Sciatic nerve (tissue), 2 donors: ENCODE results near the gene TARP.
"Not testable (repeated sequence)": the region's sequence is repeated elsewhere in the genome, so short reads cannot be mapped to it uniquely, and the experiment has no call there.

Source experiments
- ATAC-seq: fragments of 200-7000 bp; cut with Tn5 transposase; one replicate; pipeline ENCODE4 v1.9.1; 2020; ENCODE audit warnings: mild to moderate bottlenecking, moderate library complexity
- DNase-seq: peaks from one replicate; pipeline ENCODE4 v3.0.0-alpha.2; 2020; ENCODE audit warnings: low spot score
- intact Hi-C: fragments of 100-400 bp; cut with DNase I; formaldehyde crosslinking; loops from one replicate; pipeline ENCODE4 v1.14.2; 2022
- donor health status: DM: no; HTN: no; CAD: no.
- donor health status: DM: no; HTN: no; CAD: no.

TARP gene

DNA sequence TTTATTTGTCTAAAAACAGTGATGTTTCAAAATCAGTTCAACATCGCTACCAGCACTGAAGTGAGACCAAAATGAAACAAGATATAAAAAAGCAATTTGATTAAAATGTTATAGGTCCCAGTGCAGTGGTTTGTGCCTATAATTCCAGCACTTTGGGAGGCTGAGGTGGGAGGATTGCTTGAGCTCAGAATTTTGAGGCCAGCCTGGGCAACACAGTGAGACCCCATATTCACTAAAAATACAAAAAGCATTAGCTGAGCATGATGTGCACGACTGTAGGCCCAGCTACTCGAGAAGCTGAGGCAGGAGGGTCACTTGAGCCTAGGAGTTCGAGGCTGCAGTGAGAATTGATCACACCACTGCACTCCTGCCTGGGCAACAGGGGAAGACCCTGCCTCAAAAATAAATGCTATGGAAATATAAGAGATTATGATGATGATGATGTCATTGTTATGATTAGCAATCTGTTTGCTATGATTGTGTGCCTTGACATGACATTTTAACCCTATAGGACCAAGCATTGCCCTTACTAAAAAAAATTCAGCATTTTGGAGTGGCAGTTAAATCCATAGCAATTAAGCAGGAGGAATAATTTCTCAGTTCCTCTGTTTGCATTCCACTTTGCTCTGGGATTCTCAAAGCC lies 3.6 kb downstream of the TARP start:
- DNase-seq, ATAC-seq, intact Hi-C loops: not testable (repeated sequence)

- ATAC-seq, intact Hi-C loops: not testable (repeated sequence)
These were observed 7.5 kb downstream of the TARP start for GRCh38 chr7:38265958-38266357.

GRCh38 chr7:38264602-38265001 lies 8.8 kb downstream of the TARP start:
- DNase-seq, ATAC-seq, intact Hi-C loops: not testable (repeated sequence)

More at GRCh38 chr7:38265958-38266357, 7.5 kb downstream of the TARP start:
- DNase-seq: not testable (repeated sequence)

DNA sequence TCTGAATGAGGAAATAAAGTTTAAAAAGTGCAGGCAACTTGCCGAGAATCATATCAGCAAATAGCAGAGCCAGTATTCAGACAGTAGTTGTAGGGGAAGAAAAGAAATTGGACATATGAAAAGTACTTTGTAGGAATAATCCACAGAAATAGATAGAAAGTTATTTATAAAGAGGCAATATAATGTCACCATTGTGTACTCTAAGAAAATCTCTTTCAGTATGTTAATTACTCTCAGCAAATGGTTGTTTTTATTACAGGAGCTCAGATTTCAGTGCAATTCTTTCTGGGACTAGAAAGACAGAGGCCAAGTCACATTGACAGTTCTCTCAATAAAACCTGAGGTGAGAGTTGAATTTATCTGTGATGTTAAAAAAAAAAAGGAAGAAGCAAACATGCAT lies 10.2 kb downstream of the TARP start:
- intact Hi-C loops, DNase-seq, ATAC-seq: not testable (repeated sequence)

GRCh38 chr7:38262545-38262944 lies 10.9 kb downstream of the TARP start:
- no peak for DNase-seq
- intact Hi-C loops: no loop called here
- no peak for ATAC-seq

DNA sequence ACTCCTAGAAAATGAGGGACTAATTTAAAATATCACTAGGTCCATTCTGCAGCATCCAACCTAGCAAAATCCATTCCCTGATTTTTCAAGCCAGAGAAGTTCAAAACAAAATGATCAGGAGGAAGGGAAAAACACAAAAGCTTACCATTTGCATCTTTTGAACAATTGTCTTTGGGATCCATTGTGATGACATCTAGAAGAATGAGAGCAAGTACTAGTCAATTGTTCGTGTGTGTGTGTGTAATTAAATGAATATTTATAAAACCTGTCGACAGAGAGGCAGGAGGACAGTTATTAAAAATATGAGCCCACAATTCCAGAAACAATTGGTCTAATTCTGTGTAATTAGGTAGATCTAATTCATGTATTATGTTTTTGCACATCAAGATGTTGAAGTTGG lies 11.4 kb downstream of the TARP start:
- intact Hi-C loops, DNase-seq, ATAC-seq: not testable (repeated sequence)

DNA sequence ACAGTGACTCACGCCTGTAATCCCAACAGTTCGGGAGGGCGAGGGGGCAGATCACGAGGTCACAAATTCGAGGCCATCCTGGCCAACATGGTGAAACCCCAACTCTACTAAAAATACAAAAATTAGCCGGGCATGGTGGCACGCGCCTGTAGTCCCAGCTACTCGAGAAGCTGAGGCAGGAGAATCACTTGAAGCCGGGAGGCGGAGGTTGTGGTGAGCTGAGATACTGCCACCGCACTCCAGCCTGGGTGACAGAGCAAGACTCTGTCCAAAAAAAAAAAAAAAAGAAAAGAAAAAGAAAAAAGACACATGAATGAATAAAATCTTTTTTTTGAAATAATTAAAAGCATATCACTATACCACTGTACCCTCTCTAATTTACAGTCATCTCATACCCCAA lies 11.8 kb downstream of the TARP start:
- ATAC-seq, intact Hi-C loops, DNase-seq: not testable (repeated sequence)

DNA sequence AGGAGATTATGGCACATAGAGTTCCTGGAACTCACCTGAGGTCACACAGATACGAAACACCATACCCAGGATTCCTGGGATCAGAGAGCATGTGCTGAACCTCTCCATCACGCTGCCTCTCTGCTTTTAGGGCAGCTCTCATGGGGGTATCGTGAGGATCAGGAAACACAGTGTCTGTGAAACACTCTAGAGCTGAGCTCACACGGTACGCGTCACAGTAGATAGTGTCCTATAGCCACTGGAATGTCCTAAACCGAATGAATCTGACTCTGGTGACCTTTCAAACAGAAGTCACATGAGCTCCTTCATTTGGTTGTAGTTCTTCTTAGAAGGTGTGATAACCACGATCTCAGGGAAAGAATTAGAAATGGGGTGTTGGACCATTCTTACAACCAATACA lies 14.3 kb downstream of the TARP start:
- ATAC-seq: not testable (repeated sequence)

DNA sequence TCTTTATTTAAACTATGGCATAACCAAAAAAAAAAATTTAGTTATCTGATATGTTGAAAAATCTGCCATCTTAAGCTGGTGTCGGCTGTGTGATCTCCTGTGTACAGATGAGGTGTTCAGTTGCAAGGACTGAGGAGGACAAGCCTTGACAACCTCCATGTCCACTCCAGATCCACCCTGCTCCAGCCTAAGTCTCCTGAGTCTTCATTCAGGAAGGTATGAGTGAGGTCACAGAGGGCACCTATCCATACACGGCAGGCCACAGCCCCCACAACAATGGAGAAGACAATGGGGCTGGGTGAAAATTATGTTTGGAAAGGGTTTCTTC lies 16.1 kb downstream of the TARP start:
- DNase-seq: no peak
- intact Hi-C loops: no loop called here
- ATAC-seq: no peak

More for the DNA sequence above, 14.3 kb downstream of the TARP start:
- intact Hi-C loops, DNase-seq: not testable (repeated sequence)

DNA sequence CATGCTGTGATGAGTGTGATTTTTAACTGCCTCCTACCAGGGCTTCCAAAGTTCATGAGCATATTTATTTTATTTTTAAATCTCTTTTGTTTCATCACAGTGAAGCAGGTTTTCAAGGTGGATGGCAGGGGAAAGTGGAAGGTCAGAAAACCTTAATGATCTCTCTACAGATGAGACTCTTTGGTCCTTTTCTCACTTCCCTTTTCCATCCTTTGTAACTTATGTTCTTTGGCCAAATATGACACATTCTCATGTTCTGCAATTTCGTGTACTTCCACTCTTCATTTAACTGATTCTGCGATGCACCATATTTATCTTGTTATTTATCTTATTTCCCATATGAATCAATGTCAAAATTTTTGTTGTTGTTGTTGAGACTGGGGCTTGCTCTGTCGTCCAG lies 23.6 kb downstream of the TARP start:
- DNase-seq, ATAC-seq, intact Hi-C loops: not testable (repeated sequence)

- no peak for DNase-seq
- ATAC-seq: no peak
These were observed 25.3 kb downstream of the TARP start for GRCh38 chr7:38248069-38248567.

GRCh38 chr7:38245409-38245977 lies 27.9 kb downstream of the TARP start:
- ATAC-seq (no peak), DNase-seq (no peak)
- intact Hi-C loops: no loop called here

More at GRCh38 chr7:38248069-38248567, 25.3 kb downstream of the TARP start:
- intact Hi-C loops: no loop called here

DNA sequence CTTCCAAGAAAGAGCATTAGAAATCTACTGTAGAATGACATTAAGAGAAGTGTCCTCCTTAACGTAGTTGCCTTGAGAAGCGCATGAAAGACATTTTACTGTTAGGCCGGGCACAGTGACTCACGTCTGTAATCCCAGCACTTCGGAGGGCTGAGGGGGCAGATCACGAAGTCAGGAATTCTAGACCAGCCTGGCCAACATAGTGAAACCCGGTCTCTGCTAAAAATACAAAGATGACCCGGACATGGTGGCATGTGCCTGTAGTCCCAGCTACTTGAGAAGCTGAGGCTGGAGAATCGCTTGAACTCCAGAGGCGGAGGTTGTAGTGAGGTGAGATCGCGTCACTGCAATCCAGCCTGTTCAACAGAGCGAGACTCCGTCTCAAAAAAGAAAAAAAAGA lies 28.9 kb downstream of the TARP start:
- intact Hi-C loops: no loop called here
- DNase-seq (no peak), ATAC-seq (no peak)

DNA sequence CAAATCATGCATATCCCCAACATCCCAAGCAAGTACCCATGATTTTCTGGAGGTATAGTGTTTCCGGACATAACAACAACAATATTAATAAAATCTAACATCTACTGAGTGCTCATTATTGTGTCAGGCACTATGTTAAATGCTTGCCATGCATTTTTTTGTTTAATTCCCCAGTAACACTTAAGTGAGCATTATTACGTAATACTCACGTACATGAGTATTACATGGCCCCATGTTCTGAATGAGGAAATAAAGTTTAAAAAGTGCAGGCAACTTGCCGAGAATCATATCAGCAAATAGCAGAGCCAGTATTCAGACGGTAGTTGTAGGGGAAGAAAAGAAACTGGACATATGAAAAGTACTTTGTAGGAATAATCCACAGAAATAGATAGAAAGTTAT lies 30.1 kb downstream of the TARP start:
- intact Hi-C loops: not testable (repeated sequence)
- ATAC-seq: peak; percentile 62

DNA sequence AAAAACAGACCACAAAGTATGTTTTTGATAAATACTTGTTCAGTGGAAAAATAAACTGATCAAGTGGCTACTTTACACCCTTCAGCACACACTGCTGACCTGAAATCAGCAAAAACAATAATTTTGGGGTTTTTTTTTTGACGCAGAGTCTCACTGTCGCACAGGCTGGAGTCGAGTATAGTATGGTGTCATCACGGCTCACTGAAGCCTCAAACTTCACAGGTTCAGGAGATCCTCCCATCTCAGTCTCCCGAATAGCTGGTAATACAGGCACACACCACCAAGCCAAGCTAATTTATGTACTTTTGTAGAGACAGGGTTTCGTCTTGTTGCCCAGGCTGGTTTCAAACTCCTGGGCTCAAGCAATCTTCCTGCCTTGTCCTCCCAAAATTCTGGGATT lies 30.6 kb downstream of the TARP start:
- intact Hi-C loops: no loop called here
- no peak for ATAC-seq
- DNase-seq: no peak

More for the DNA sequence above, 30.1 kb downstream of the TARP start:
- not testable (repeated sequence) for DNase-seq

GRCh38 chr7:38241071-38241470 lies 32.4 kb downstream of the TARP start:
- no peak for ATAC-seq
- intact Hi-C loops: no loop called here
- DNase-seq: no peak

GRCh38 chr7:38239129-38239528 lies 34.3 kb downstream of the TARP start:
- DNase-seq, intact Hi-C loops, ATAC-seq: not testable (repeated sequence)

DNA sequence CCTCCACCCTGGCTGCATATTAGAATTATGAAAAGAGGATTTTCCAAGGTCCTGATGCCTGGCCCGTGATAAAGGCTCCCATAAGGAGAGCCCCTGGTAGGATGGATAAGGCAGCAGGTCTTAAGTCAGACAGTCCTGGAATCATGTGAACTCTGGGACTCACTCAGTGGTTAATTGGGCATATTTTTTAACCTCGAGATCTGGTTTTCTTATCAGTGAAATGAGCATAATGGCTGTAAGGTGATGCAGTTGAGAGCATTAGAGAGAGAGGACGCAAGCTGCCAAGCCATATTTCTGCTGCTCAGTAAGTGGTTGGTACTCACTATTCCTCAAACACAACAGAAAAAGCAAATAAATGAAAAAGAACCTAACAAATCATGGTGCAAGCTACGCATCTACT lies 37.8 kb downstream of the TARP start:
- intact Hi-C loops: no loop called here
- no peak for ATAC-seq

GRCh38 chr7:38234759-38235158 lies 38.7 kb downstream of the TARP start:
- intact Hi-C loops: not testable (repeated sequence)

More for the DNA sequence above, 37.8 kb downstream of the TARP start:
- no peak for DNase-seq

More at GRCh38 chr7:38234759-38235158, 38.7 kb downstream of the TARP start:
- ATAC-seq, DNase-seq: not testable (repeated sequence)
